IPS DF 4.7 (cell line): Measurements from ENCODE around the gene PRTG.
"Not testable (repeated sequence)": the region's sequence is repeated elsewhere in the genome, so short reads cannot be mapped to it uniquely, and the experiment has no call there.

Source experiments
- DNase-seq: peaks from one replicate; pipeline ENCODE4 v3.0.0-alpha.2; 2013; ENCODE audit warnings: low spot score; ENCODE audit errors: extremely low read depth

PRTG gene

GRCh38 chr15:55742498-55742926, 440 bp downstream of the PRTG start:
- DNase-seq: no peak

- no peak for DNase-seq
Observed at GRCh38 chr15:55741833-55742497, 987 bp downstream of the PRTG start.

GRCh38 chr15:55740981-55741832, 1.7 kb downstream of the PRTG start:
- DNase-seq: no peak

- DNase-seq: no peak
Observed at GRCh38 chr15:55740359-55740878, 2.5 kb downstream of the PRTG start.

GRCh38 chr15:55739641-55740040, 3.3 kb downstream of the PRTG start:
- no peak for DNase-seq

- no peak for DNase-seq
Observed at GRCh38 chr15:55738715-55739114, 4.2 kb downstream of the PRTG start.

GRCh38 chr15:55737373-55737772, 5.6 kb downstream of the PRTG start:
- no peak for DNase-seq

- DNase-seq: no peak
Observed at GRCh38 chr15:55736756-55737155, 6.2 kb downstream of the PRTG start.

- no peak for DNase-seq
Observed at GRCh38 chr15:55734641-55735040, 8.3 kb downstream of the PRTG start.

- DNase-seq: not testable (repeated sequence)
Observed at GRCh38 chr15:55733461-55733860, 9.5 kb downstream of the PRTG start.

- DNase-seq: no peak
Observed at GRCh38 chr15:55721554-55722185, 21.3 kb downstream of the PRTG start.

GRCh38 chr15:55715355-55716076, 27.4 kb downstream of the PRTG start:
- no peak for DNase-seq

- DNase-seq: no peak
Observed at GRCh38 chr15:55714064-55714463, 28.9 kb downstream of the PRTG start.

GRCh38 chr15:55712363-55712762, 30.6 kb downstream of the PRTG start:
- no peak for DNase-seq

- no peak for DNase-seq
Observed at GRCh38 chr15:55710286-55710685, 32.7 kb downstream of the PRTG start.

GRCh38 chr15:55709458-55709857, 33.5 kb downstream of the PRTG start:
- no peak for DNase-seq

GRCh38 chr15:55708720-55709119, 34.2 kb downstream of the PRTG start:
- DNase-seq: no peak

GRCh38 chr15:55707951-55708350, 35.0 kb downstream of the PRTG start:
- no peak for DNase-seq

- DNase-seq: no peak
Observed at GRCh38 chr15:55707518-55707917, 35.4 kb downstream of the PRTG start.

- DNase-seq: no peak
Observed at GRCh38 chr15:55703873-55704301, 39.1 kb downstream of the PRTG start.

GRCh38 chr15:55700876-55701275, 42.1 kb downstream of the PRTG start:
- DNase-seq: no peak
